Spleen (tissue), 11 donors: ENCODE data around the gene KCNQ4. TPM values are rescaled to one million over a fixed set of nuclear protein-coding genes. Genes with fewer than 3 reads are reported as not detected.

Experiments
- DNase-seq: peaks from one replicate; pipeline ENCODE4 v3.0.0-alpha.2; 2020
- H3K27ac ChIP-seq, 8 donors: fragments of 200-600 bp; sonication (generic) in 7 of 8; 1 replicate in 4 of 8; 2 replicates in 4 of 8; pipeline versions ENCODE4 v1.5.0 to v1.8.0; 2016 to 2021; ENCODE audit warnings: inconsistent platforms in 4 of 8, mild to moderate bottlenecking in 4 of 8, moderate library complexity in 1 of 8
- H3K27me3 ChIP-seq, 7 donors: fragments of 200-600 bp; sonication (generic) in 6 of 7; replicated peaks in 1 of 7; 1 replicate in 4 of 7; 2 replicates in 3 of 7; pipeline versions ENCODE4 v1.5.0 to v1.8.0; 2016 to 2021; ENCODE audit warnings: inconsistent platforms in 3 of 7, mild to moderate bottlenecking in 1 of 7
- H3K36me3 ChIP-seq, 6 donors: fragments of 200-600 bp; sonication (generic) in 5 of 6; 1 replicate in 4 of 6; 2 replicates in 2 of 6; pipeline versions ENCODE4 v1.5.0 to v1.8.0; 2016 to 2021; ENCODE audit warnings: inconsistent platforms in 2 of 6
- H3K4me1 ChIP-seq, 6 donors: fragments of 200-600 bp; sonication (generic) in 5 of 6; 1 replicate in 3 of 6; 2 replicates in 3 of 6; pipeline versions ENCODE4 v1.5.0 to v1.8.0; 2016 to 2021; ENCODE audit warnings: inconsistent platforms in 3 of 6
- H3K4me3 ChIP-seq, 8 donors: fragments of 200-600 bp; sonication (generic) in 7 of 8; 1 replicate in 4 of 8; 2 replicates in 4 of 8; pipeline versions ENCODE4 v1.5.0 to v1.8.0; 2016 to 2021; ENCODE audit warnings: inconsistent platforms in 4 of 8, mild to moderate bottlenecking in 4 of 8, moderate library complexity in 2 of 8
- H3K9me3 ChIP-seq, 8 donors: fragments of 200-600 bp; sonication (generic) in 7 of 8; 1 replicate in 4 of 8; 2 replicates in 4 of 8; pipeline versions ENCODE4 v1.5.0 to v1.8.0; 2016 to 2021; ENCODE audit warnings: inconsistent platforms in 4 of 8
- CTCF ChIP-seq, 11 experiments: fragments of 200-600 bp in 7 of 11; fragments of 450-650 bp in 4 of 11; sonication (generic) in 4 of 11; IDR thresholded peaks in 8 of 11; conservative IDR thresholded peaks in 3 of 11; 1 replicate in 7 of 11; 2 replicates in 4 of 11; pipeline versions ENCODE4 v1.4.0 to v1.8.0; 2016 to 2021; ENCODE audit warnings: antibody characterized with exemption in 11 of 11, inconsistent platforms in 4 of 11, mild to moderate bottlenecking in 1 of 11
- POLR2A ChIP-seq, 3 donors: fragments of 450-650 bp; IDR thresholded peaks; one replicate each; pipeline ENCODE4 v1.5.1; 2017; ENCODE audit warnings: antibody characterized with exemption in 3 of 3, mild to moderate bottlenecking in 1 of 3
- POLR2AphosphoS5 ChIP-seq, 3 donors: sonication (generic); formaldehyde crosslinking; IDR thresholded peaks; one replicate each; pipeline ENCODE4 v1.5.1; 2017; ENCODE audit warnings: antibody characterized with exemption in 3 of 3
- WGBS, 5 donors: extraction: QIAGEN DNeasy Blood & Tissue Kit in 3 of 5; methylation state at CpG; one replicate each; pipeline versions ENCODE4 v1.1.5 to v1.1.7; 2013 to 2018; 5-methylcytosine and 5-hydroxymethylcytosine counted together
- intact Hi-C: fragments of 100-400 bp; cut with DNase I; formaldehyde crosslinking; loops from one replicate; pipeline ENCODE4 v1.15.0; 2023; ENCODE audit warnings: low total_unique reads
- polyA plus RNA-seq, 3 donors: library from polyadenylated mRNA; stranded (reverse); fragments of 200-250 nt; gene quantifications; one replicate each; pipeline ENCODE4 v1.2.1, GENCODE V29; 2013
- total RNA-seq, 7 donors: library from RNA; depleted of rRNA in 3 of 7; stranded (reverse); fragments of >200 nt in 3 of 7; fragmentation: NEBNext Ultra II Directional in 4 of 7; extraction: Animal tissue kit (Norgen Biotek cat#: 25700) in 4 of 7; gene quantifications; one replicate each; pipeline versions ENCODE4 v1.1.0 to v1.2.1, GENCODE V29; 2016 to 2021
- donor health status: healthy with polysubstance abuse.
- donor health status: DM: no; HTN: no; CAD: no; lungs with moderate emphysema.
- donor health status: DM: no; HTN: no; CAD: no.
- donor health status: Bipolar disorder and iron deficiency.
- donor health status: healthy.
- donor health status: DM: no; HTN: no; CAD: no.
- donor health status: DM: yes; HTN: yes; CAD: no.

The KCNQ4 gene
- total and polyA plus RNA-seq, 10 donors, result 0.09 to 0.54 (median 0.25) TPM

DNA sequence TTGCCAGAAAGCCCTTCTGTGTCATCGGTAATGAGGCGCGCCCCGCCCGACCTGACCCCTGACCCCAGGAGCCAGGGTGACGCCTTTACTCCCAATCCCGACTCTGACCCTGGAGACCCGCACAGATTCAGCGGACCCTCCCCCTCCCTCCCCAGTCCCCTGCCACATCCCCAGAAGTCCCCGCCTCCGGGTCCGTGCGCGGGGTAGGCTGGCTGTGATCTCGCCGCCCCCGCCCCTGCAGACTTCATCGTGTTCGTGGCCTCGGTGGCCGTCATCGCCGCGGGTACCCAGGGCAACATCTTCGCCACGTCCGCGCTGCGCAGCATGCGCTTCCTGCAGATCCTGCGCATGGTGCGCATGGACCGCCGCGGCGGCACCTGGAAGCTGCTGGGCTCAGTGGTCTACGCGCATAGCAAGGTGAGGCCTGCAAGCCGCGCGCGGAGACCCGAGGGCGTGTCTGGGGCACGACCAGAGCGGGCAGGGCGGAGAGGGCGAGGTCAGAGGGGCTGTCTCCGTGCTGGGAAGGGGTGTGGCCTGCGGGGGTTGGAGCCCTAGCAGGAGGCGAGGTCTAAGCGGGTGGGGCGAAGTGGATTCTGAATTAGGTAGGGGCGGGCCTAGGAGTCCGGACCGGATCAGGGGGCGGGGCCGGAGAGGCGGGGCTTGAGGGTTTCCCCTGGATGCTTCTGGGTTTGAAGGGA, 34.8 kb downstream of the KCNQ4 start:
- H3K9me3 ChIP-seq, result no peaks in the 10 kb centered on the region
- peaks cover 0 to 19% (median 13%) of the 10 kb centered on the region in 6 donors for H3K4me1 ChIP-seq
- H3K27ac ChIP-seq, result peak overlapping the region in 4 of 8 donors; percentile 1 to 60 (median 40)
- intact Hi-C loops, result no loop called here
- peak overlapping the region; percentile 37 to 74 (median 52) for H3K4me3 ChIP-seq
- DNase-seq, result peak; percentile 94
- H3K27me3 ChIP-seq, result peaks cover 0 to 27% (median 10%) of the 10 kb centered on the region in 7 donors
- WGBS, 5 donors, result 0 to 3% (median 1%) methylated on average over 27 to 59 of the region's 59 CpGs
- H3K36me3 ChIP-seq, result no peaks in the 10 kb centered on the region
- TF ChIP-seq CTCF (IDR thresholded peaks at IDR 0.05 in 8 of 11, conservative IDR thresholded peaks at IDR 0.05 in 3 of 11) (no peak), POLR2AphosphoS5 (IDR thresholded peaks at IDR 0.05) (peak; percentile 69 to 86 (median 76))

GRCh38 chr1:40819101-40819500, 35.5 kb downstream of the KCNQ4 start:
- TF ChIP-seq POLR2A (IDR thresholded peaks at IDR 0.05) (no peak), CTCF (IDR thresholded peaks at IDR 0.05 in 8 of 11, conservative IDR thresholded peaks at IDR 0.05 in 3 of 11) (no peak), POLR2AphosphoS5 (IDR thresholded peaks at IDR 0.05) (no peak)
- intact Hi-C loops, result no loop called here
- peak overlapping the region in 4 of 8 donors; percentile 48 to 74 (median 56) for H3K4me3 ChIP-seq
- H3K36me3 ChIP-seq, result no peaks in the 10 kb centered on the region
- H3K27me3 ChIP-seq, result peaks cover 0 to 27% (median 10%) of the 10 kb centered on the region in 7 donors
- H3K4me1 ChIP-seq, result peaks cover 0 to 19% (median 13%) of the 10 kb centered on the region in 6 donors
- no peak for DNase-seq
- WGBS, 5 donors, result 56 to 63% (median 60%) methylated on average over 24 to 26 of the region's 26 CpGs
- H3K9me3 ChIP-seq, result no peaks in the 10 kb centered on the region
- H3K27ac ChIP-seq, result no peak overlapping the region

GRCh38 chr1:40820251-40820797, 36.7 kb downstream of the KCNQ4 start:
- Histone ChIP-seq H3K4me3 (no peak overlapping the region), H3K4me1 (peaks cover 3 to 27% (median 18%) of the 10 kb centered on the region in 6 donors), H3K27ac (no peak overlapping the region), H3K36me3 (no peaks in the 10 kb centered on the region), H3K9me3 (no peaks in the 10 kb centered on the region), H3K27me3 (peaks cover 0 to 27% (median 10%) of the 10 kb centered on the region in 7 donors)
- TF ChIP-seq CTCF (IDR thresholded peaks at IDR 0.05 in 8 of 11, conservative IDR thresholded peaks at IDR 0.05 in 3 of 11), result no peak
- TF ChIP-seq POLR2AphosphoS5 (IDR thresholded peaks at IDR 0.05), result no peak
- TF ChIP-seq POLR2A (IDR thresholded peaks at IDR 0.05), result no peak
- no peak for DNase-seq
- 80 to 91% (median 84%) methylated on average over 2 to 3 of the region's 3 CpGs for WGBS, 5 donors
- intact Hi-C loops, result no loop called here
